SK-N-SH (cell line): ENCODE results near the gene SCNN1B.

Experiments
- CTCF ChIP-seq: fragments of 200-600 bp; sonication (generic); IDR thresholded peaks from 2 replicates; pipeline ENCODE4 v1.6.1; 2017; ENCODE audit warnings: antibody characterized with exemption, mild to moderate bottlenecking, moderate library complexity
- EP300 ChIP-seq, 2 experiments: IDR thresholded peaks; 2 replicates each; pipeline versions ENCODE4 v1.4.0 to v1.6.1; 2012; ENCODE audit warnings: borderline replicate concordance in 1 of 2, low read depth in 1 of 2, low read length in 1 of 2
- GATA2 ChIP-seq: sonication (generic); formaldehyde crosslinking; IDR thresholded peaks from 2 replicates; pipeline ENCODE4 v1.5.0; 2020; ENCODE audit warnings: mild to moderate bottlenecking, missing genetic modification reagents
- MAX ChIP-seq: IDR thresholded peaks from 2 replicates; pipeline ENCODE4 v1.4.0; 2012; ENCODE audit warnings: low read depth
- POLR2AphosphoS5 ChIP-seq: IDR thresholded peaks from 2 replicates; pipeline ENCODE4 v1.6.1; 2012; ENCODE audit warnings: low read depth, low read length
- RAD21 ChIP-seq: IDR thresholded peaks from 2 replicates; pipeline ENCODE4 v1.6.1; 2012; ENCODE audit warnings: mild to moderate bottlenecking, low read length
- REST ChIP-seq: IDR thresholded peaks from 2 replicates; pipeline ENCODE4 v1.6.1; 2012; ENCODE audit warnings: mild to moderate bottlenecking, low read depth, low read length, moderate library complexity
- SMC3 ChIP-seq: IDR thresholded peaks from 2 replicates; pipeline ENCODE4 v1.6.1; 2012; ENCODE audit warnings: low read depth, low read length, improper control_type of control experiment
- USF2 ChIP-seq: fragments of 150-350 bp; IDR thresholded peaks from 2 replicates; pipeline ENCODE4 v1.6.1; 2017; ENCODE audit warnings: antibody characterized with exemption, low read length, low read depth, borderline replicate concordance
- YY1 ChIP-seq: IDR thresholded peaks from 2 replicates; pipeline ENCODE4 v1.4.0; 2012; ENCODE audit warnings: low read depth, mild to moderate bottlenecking
- ZBTB33 ChIP-seq: IDR thresholded peaks from 2 replicates; pipeline ENCODE4 v1.4.0; 2012; ENCODE audit warnings: low read depth, borderline replicate concordance

GRCh38 chr16:23269248-23269953 is 32.7 kb upstream of the SCNN1B start:
- TF ChIP-seq SMC3 (no peak), REST (no peak), EP300 (IDR thresholded peaks at IDR 0.05; ENCODE audit: borderline replicate concordance in 1 of 2, low read depth in 1 of 2, low read length in 1 of 2) (no peak), CTCF (no peak), ZBTB33 (no peak), USF2 (no peak), YY1 (no peak), RAD21 (no peak), MAX (no peak), POLR2AphosphoS5 (no peak), GATA2 (no peak)
